Measurements from ENCODE around the gene GRAMD1C. TPM values are rescaled to one million over a fixed set of nuclear protein-coding genes. Genes with fewer than 3 reads are reported as not detected.

Gene GRAMD1C
- polyA plus RNA-seq, 1 of the 3 experiments (the other 2 are of a cell fraction) = 1.2 TPM

DNA sequence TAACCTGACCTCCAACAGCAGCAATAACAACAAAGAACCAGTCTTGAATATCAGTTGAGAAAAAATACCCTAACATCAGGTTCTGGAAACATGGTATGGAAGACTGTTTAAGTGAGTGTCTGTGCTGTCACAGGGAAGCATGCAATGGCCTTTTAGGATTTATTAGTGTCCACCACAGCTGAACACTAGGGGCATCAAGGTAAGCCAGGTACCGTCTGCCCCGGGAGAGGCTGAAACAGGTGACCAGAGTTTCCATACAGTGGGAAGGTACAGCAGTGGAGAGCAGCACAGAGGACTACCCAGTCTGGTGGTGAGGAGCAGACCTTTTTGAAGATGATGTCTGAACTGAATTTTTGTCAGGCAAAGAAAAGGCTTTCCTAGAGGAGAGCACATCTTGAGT is 127.6 kb downstream of the GRAMD1C start:
- Histone ChIP-seq H4K20me1 (ENCODE audit: insufficient read depth) (no peaks in the 10 kb centered on the region), H3K9me3 (no peaks in the 10 kb centered on the region), H2AFZ (ENCODE audit: low read depth) (no peak overlapping the region), H3K27ac (ENCODE audit: low read depth in 2 of 2, low read length in 1 of 2) (no peak overlapping the region), H3K4me3 (ENCODE audit: low read depth in 2 of 2, low read length in 1 of 2) (no peak overlapping the region), H3K79me2 (ENCODE audit: insufficient read depth) (no peaks in the 10 kb centered on the region), H3K9me2 (no peaks in the 10 kb centered on the region), H3K27me3 (ENCODE audit: insufficient read depth) (no peaks in the 10 kb centered on the region), H3F3A (replicated peaks; ENCODE audit: insufficient read depth) (no peaks in the 10 kb centered on the region), H3K36me3 (replicated peaks in 1 of 2; ENCODE audit: control insufficient read depth in 1 of 2, insufficient read depth in 2 of 2, low read length in 1 of 2) (peaks cover 14 to 16% of the 10 kb centered on the region in 2 experiments), H3K4me2 (no peak overlapping the region), H3K4me1 (ENCODE audit: control insufficient read depth in 1 of 2, insufficient read depth in 2 of 2, low read depth in 1 of 2, low read length in 1 of 2) (no peaks in the 10 kb centered on the region), H3K9ac (no peak overlapping the region)
- no peak for DNase-seq
- TF ChIP-seq, protein P1, sequence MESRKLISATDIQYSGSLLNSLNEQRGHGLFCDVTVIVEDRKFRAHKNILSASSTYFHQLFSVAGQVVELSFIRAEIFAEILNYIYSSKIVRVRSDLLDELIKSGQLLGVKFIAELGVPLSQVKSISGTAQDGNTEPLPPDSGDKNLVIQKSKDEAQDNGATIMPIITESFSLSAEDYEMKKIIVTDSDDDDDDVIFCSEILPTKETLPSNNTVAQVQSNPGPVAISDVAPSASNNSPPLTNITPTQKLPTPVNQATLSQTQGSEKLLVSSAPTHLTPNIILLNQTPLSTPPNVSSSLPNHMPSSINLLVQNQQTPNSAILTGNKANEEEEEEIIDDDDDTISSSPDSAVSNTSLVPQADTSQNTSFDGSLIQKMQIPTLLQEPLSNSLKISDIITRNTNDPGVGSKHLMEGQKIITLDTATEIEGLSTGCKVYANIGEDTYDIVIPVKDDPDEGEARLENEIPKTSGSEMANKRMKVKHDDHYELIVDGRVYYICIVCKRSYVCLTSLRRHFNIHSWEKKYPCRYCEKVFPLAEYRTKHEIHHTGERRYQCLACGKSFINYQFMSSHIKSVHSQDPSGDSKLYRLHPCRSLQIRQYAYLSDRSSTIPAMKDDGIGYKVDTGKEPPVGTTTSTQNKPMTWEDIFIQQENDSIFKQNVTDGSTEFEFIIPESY (IDR thresholded peaks at IDR 0.05; ENCODE audit: borderline replicate concordance, low read depth) = no peak
- TF ChIP-seq GABPA (IDR thresholded peaks at IDR 0.05; ENCODE audit: low read depth) (no peak), ELF1 (IDR thresholded peaks at IDR 0.05) (no peak), MXI1 (IDR thresholded peaks at IDR 0.05; ENCODE audit: low read depth, low read length) (no peak), GATA2 (CRISPR knock-in tag; IDR thresholded peaks at IDR 0.05) (no peak), CHD2 (IDR thresholded peaks at IDR 0.05; ENCODE audit: low read length, partially characterized antibody) (no peak), TAF1 (IDR thresholded peaks at IDR 0.05; ENCODE audit: borderline replicate concordance, low read depth, low read length) (no peak), POLR2AphosphoS5 (IDR thresholded peaks at IDR 0.05; ENCODE audit: low read depth, low read length) (no peak), FOSL2 (IDR thresholded peaks at IDR 0.05; ENCODE audit: borderline replicate concordance, low read depth) (no peak)
- 67% methylated on average over 2 of the region's 2 CpGs for WGBS (ENCODE audit: low lambda C conversion rate)
- CTCF ChIA-PET = no interaction called here
- POLR2A ChIA-PET = no interaction called here

DNA sequence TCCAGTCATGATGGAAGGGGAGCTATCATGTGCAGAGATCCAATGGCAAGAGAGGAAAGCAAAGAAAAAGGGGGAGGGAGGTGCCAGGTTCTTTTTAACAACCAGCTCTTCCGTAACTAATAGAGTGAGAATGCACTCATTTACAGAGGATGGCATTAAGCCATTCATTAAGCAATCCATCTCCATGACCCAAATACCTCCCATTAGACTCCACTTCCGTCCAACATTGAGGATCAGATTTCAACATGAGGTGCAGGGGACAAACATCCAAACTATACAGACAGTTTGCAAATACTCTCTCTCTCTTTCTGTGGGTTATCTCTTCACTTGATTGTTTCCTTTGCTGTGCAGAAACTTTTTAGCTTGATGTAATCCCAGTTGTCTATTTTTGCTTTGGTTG is 130.4 kb downstream of the GRAMD1C start:
- TF ChIP-seq, protein P1 (IDR thresholded peaks at IDR 0.05; ENCODE audit: borderline replicate concordance, low read depth) = no peak
- peaks cover 9% of the 10 kb centered on the region in 2 experiments for H3K36me3 ChIP-seq (replicated peaks in 1 of 2; ENCODE audit: control insufficient read depth in 1 of 2, insufficient read depth in 2 of 2, low read length in 1 of 2)
- H3K9ac ChIP-seq = no peak overlapping the region
- H3K27ac ChIP-seq (ENCODE audit: low read depth in 2 of 2, low read length in 1 of 2) = no peak overlapping the region
- no peak overlapping the region for H3K4me2 ChIP-seq
- H3K9me2 ChIP-seq = no peaks in the 10 kb centered on the region
- ChIA-PET POLR2A (no interaction called here), CTCF (no interaction called here)
- H3F3A ChIP-seq (replicated peaks; ENCODE audit: insufficient read depth) = no peaks in the 10 kb centered on the region
- DNase-seq = no peak
- H3K9me3 ChIP-seq = peaks cover 6% of the 10 kb centered on the region; the same call in 1 of the 2 replicates
- no peaks in the 10 kb centered on the region for H3K79me2 ChIP-seq (ENCODE audit: insufficient read depth)
- H3K4me1 ChIP-seq (ENCODE audit: control insufficient read depth in 1 of 2, insufficient read depth in 2 of 2, low read depth in 1 of 2, low read length in 1 of 2) = no peaks in the 10 kb centered on the region
- no peaks in the 10 kb centered on the region for H4K20me1 ChIP-seq (ENCODE audit: insufficient read depth)
- H2AFZ ChIP-seq (ENCODE audit: low read depth) = no peak overlapping the region
- H3K27me3 ChIP-seq (ENCODE audit: insufficient read depth) = no peaks in the 10 kb centered on the region
- H3K4me3 ChIP-seq (ENCODE audit: low read depth in 2 of 2, low read length in 1 of 2) = no peak overlapping the region
- 79% methylated on average over 2 of the region's 2 CpGs for WGBS (ENCODE audit: low lambda C conversion rate)

All from SK-N-SH (cell line).